ENCODE measurements around the gene PLEK. TPM values are rescaled to one million over a fixed set of nuclear protein-coding genes. Genes with fewer than 3 reads are reported as not detected.

The PLEK gene
- polyA plus RNA-seq, 3 donors: 351 to 708 (median 403) TPM

GRCh38 chr2:68438455-68439303, 73.6 kb downstream of the PLEK start:
- no peaks in the 10 kb centered on the region for H3K36me3 ChIP-seq (replicated peaks in 1 of 2; ENCODE audit: control insufficient read depth in 1 of 2, insufficient read depth in 2 of 2, low read length in 2 of 2)
- peaks cover 2% of the 10 kb centered on the region for H3K79me2 ChIP-seq (ENCODE audit: insufficient read depth, low read length)
- Mint-ChIP-seq H3K27ac (peak overlapping the region; percentile 40 to 90 (median 85)), H3K4me3 (peak overlapping the region in 1 of 2 donors; percentile 30), H3K4me1 (peaks cover 39% of the 10 kb centered on the region), H3K9me3 (no peaks in the 10 kb centered on the region), H3K36me3 (no peaks in the 10 kb centered on the region), H3K27me3 (ENCODE audit: low read depth in 3 of 3) (no peaks in the 10 kb centered on the region)
- peak overlapping the region; percentile 55 for H2AFZ ChIP-seq (ENCODE audit: insufficient read depth, low read depth, low read length, poor library complexity, severe bottlenecking)
- peak overlapping the region; percentile 49 for H3K4me2 ChIP-seq (replicated peaks; ENCODE audit: extremely low read depth, low read length, poor library complexity, severe bottlenecking)
- no peaks in the 10 kb centered on the region for H3K9me3 ChIP-seq (replicated peaks in 1 of 2; ENCODE audit: control insufficient read depth in 1 of 2, insufficient read depth in 1 of 2, low read length in 2 of 2)
- peak; percentile 22 to 44 (median 38) for DNase-seq
- TF ChIP-seq CTCF (IDR thresholded peaks at IDR 0.05): no peak
- 9% methylated on average over 4 of the region's 7 CpGs for WGBS (ENCODE audit: insufficient coverage)
- no peaks in the 10 kb centered on the region for H3K27me3 ChIP-seq (ENCODE audit: control insufficient read depth in 2 of 2, insufficient read depth in 2 of 2, low read length in 2 of 2)
- peak overlapping the region in 1 of 3 experiments; percentile 49 for H3K4me3 ChIP-seq (replicated peaks in 1 of 3; ENCODE audit: low read depth in 2 of 3, low read length in 3 of 3)
- no peaks in the 10 kb centered on the region for H4K20me1 ChIP-seq (ENCODE audit: insufficient read depth, low read length)
- H3K9ac ChIP-seq (ENCODE audit: insufficient read depth, low read length, poor library complexity, severe bottlenecking): no peak overlapping the region
- peaks cover 29 to 33% of the 10 kb centered on the region in 2 donors for H3K4me1 ChIP-seq (ENCODE audit: control insufficient read depth in 1 of 2, insufficient read depth in 2 of 2, low read length in 2 of 2)
- peak overlapping the region; percentile 44 to 69 for H3K27ac ChIP-seq (ENCODE audit: low read depth in 1 of 2, low read length in 2 of 2)
- intact Hi-C loops (cut with micrococcal nuclease): loop anchor here in 1 of 2 donors (10.0 kb wide), 1 partner anchor 244 kb away; no protein-coding TSS in a partner anchor

DNA sequence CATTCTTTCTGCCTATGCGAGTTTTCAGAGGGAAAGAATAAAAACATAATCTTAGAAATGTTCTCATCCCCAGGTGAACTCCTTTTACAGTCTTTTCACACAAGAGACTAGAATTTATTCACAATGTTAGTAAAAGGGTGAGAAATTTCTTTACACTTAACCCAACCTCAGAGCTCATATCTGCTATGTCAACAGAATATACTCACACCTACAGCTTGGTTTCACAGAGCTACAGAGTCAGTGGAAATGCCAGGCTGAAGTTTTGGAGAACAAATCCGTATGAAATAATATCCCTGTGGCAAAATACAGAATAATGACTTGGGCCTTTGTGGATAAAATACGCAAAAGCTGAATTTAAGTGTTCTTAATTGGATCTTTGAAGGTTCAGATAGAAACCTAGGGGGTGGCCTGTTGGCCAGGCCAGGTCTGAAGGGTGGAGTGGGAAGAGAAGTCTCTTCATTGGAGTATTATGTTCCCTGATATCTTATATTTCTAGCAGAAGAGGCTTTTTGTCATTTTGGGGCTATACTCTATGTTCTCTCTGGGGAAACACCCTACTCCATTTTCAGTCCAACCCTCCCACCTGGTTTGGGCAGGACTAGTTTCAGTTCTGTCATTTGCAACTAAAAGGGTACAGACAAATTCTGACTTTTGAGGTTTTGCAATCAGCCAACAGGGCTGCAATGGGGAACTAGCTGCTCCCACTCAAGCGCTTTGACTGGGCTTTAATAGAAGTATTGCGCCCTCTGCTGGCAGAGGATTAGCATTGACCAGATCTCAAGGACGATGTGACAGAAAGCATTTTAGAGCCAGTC, 76.3 kb downstream of the PLEK start:
- Histone ChIP-seq H2AFZ (ENCODE audit: insufficient read depth, low read depth, low read length, poor library complexity, severe bottlenecking) (no peak overlapping the region), H3K4me3 (replicated peaks in 1 of 3; ENCODE audit: low read depth in 2 of 3, low read length in 3 of 3) (peak overlapping the region in 1 of 3 experiments; percentile 28), H3K9me3 (replicated peaks in 1 of 2; ENCODE audit: control insufficient read depth in 1 of 2, insufficient read depth in 1 of 2, low read length in 2 of 2) (no peaks in the 10 kb centered on the region), H3K27me3 (ENCODE audit: control insufficient read depth in 2 of 2, insufficient read depth in 2 of 2, low read length in 2 of 2) (no peaks in the 10 kb centered on the region), H3K9ac (ENCODE audit: insufficient read depth, low read length, poor library complexity, severe bottlenecking) (no peak overlapping the region), H3K4me2 (replicated peaks; ENCODE audit: extremely low read depth, low read length, poor library complexity, severe bottlenecking) (peak overlapping the region; percentile 38), H4K20me1 (ENCODE audit: insufficient read depth, low read length) (no peaks in the 10 kb centered on the region), H3K79me2 (ENCODE audit: insufficient read depth, low read length) (peaks cover 2% of the 10 kb centered on the region), H3K27ac (ENCODE audit: low read depth in 1 of 2, low read length in 2 of 2) (peak overlapping the region; percentile 39 to 69), H3K4me1 (ENCODE audit: control insufficient read depth in 1 of 2, insufficient read depth in 2 of 2, low read length in 2 of 2) (peaks cover 25 to 26% of the 10 kb centered on the region in 2 donors), H3K36me3 (replicated peaks in 1 of 2; ENCODE audit: control insufficient read depth in 1 of 2, insufficient read depth in 2 of 2, low read length in 2 of 2) (no peaks in the 10 kb centered on the region)
- DNase-seq: peak; percentile 93 to 99 (median 97)
- H3K4me3 Mint-ChIP-seq: peak overlapping the region in 1 of 2 donors; percentile 26
- H3K9me3 Mint-ChIP-seq: peaks cover 0 to 2% (median 0%) of the 10 kb centered on the region in 7 donors
- H3K27ac Mint-ChIP-seq: peak overlapping the region; percentile 85 to 95 (median 93)
- intact Hi-C loops (cut with micrococcal nuclease): loop anchor here (1.0 to 10.0 kb wide), 4 partner anchors 74 to 319 kb away; partner anchors contain the start of gene PLEK (in 1 of the 2)
- WGBS (ENCODE audit: insufficient coverage): 42% methylated on average over 4 of the region's 6 CpGs
- peaks cover 30% of the 10 kb centered on the region for H3K4me1 Mint-ChIP-seq
- TF ChIP-seq CTCF (IDR thresholded peaks at IDR 0.05): peak; percentile 90
- no peaks in the 10 kb centered on the region for H3K27me3 Mint-ChIP-seq (ENCODE audit: low read depth in 3 of 3)
- no peaks in the 10 kb centered on the region for H3K36me3 Mint-ChIP-seq

Measured in CD14-positive monocyte (primary cell).